Measurements from ENCODE around the gene CFLAR.
"Not testable (repeated sequence)": the region's sequence is repeated elsewhere in the genome, so short reads cannot be mapped to it uniquely, and the experiment has no call there.

The CFLAR gene

DNA sequence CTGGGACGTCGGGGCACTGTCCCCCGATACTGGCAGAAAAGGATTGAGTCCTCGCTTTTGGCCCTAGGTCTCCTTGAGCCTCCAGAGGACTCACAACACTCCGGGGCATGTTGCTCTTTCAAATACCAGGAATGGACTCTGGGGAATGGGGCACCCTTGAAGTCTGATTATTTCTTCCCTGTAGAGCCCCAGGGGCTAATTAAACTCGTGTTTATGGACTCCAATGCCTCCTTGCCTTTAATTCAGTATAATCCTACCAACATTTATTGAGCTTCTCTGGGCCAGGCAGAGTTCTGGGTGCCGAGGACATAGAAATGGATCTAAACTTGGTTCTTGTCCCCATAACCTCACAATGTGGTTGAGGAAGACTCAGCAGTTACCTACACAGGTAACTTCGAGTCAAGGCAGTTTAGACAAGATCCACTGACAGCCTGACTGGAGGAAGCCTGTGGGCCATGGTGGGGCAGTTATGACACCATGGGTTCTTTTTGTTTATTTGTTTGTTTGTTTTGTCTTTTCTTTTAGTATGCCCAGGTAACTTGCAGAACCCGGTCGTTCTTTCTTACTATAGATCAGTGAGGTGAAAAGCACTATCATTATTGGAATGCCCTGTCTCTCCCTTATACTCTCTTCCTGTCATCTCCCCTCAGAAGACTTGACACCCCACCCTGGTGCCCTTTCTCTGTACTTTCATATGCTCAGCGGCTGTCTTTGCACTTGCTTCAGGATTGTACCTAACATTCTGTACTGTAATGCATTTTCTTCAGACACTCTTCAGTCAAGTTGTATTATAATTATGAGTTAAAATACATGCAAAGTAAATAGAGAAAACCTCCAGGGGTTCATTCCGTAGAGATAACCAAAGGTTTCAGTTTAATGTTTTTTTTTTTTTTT, 3.2 kb downstream of the CFLAR start:
- FAIRE-seq = no peak

GRCh38 chr2:201122276-201122675, 6.3 kb downstream of the CFLAR start:
- FAIRE-seq = no peak

GRCh38 chr2:201126308-201127151, 10.6 kb downstream of the CFLAR start:
- no peak for FAIRE-seq

DNA sequence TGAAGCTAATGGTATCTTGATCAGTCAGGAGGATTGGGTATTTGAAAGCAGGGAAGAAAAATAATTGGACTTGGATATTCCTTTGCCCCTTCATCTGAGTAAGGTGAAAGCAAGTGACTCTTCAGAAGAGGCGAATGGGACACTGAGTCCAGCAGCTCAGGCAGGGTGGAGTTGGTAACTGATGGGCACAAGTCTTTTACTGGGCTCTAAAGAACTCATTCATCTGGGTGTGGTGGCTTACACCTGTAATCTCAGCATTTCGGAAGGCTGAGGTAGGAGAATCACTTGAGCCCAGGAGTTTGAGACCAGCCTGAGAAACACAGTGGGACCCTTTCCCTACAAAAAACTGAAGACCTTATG, 11.2 kb downstream of the CFLAR start:
- no peak for FAIRE-seq

DNA sequence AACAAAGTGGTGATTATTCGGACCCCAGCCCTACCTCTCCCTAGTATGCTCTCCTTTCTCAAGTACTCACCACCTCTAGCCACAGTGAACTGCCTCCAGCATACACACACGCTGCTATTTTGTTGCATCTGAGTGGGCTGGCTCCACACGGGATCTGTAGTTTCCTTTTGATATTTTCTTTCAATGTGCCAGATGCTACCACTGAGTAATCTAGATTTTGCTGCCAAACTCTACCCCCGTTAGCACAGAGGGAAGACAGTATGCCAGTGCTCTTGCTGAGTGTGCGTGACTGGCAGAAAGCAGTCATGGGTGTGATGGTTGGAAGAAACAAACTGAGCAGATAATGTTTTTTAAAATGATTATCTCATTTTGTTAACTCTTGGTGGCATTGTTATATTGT, 11.6 kb downstream of the CFLAR start:
- FAIRE-seq = no peak

- no peak for FAIRE-seq
Measured at GRCh38 chr2:201128033-201128432, 12.1 kb downstream of the CFLAR start.

DNA sequence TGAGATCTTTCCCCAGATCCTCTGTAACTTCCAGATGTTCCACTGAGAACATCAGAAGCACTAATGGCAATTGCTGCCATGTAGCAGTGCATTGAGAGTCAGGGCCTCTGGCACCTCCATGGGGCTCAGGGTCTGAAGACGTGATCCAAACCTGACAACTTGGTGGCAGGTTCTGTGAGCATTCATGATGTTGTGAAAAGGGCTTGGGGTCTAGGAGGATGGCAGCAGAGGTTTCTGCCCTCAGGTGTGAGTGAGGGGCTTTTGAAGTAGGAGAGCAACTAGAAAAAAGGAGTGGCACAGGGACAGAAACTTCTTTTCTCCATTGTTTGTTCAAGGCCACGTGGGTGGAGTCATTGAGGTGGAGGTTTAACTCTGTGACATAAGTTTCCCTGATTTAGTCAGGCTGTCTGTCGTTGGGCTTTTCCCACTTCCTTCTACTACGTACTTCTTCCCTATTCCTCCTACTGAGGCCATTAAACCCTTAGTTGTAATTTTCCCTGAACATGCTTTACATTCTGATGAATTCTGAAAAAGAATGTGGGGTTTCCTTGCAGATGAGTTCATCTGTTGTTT, 13.1 kb downstream of the CFLAR start:
- FAIRE-seq = no peak

GRCh38 chr2:201130524-201131186, 14.7 kb downstream of the CFLAR start:
- no peak for FAIRE-seq

GRCh38 chr2:201132518-201132917, 16.6 kb downstream of the CFLAR start:
- no peak for FAIRE-seq

DNA sequence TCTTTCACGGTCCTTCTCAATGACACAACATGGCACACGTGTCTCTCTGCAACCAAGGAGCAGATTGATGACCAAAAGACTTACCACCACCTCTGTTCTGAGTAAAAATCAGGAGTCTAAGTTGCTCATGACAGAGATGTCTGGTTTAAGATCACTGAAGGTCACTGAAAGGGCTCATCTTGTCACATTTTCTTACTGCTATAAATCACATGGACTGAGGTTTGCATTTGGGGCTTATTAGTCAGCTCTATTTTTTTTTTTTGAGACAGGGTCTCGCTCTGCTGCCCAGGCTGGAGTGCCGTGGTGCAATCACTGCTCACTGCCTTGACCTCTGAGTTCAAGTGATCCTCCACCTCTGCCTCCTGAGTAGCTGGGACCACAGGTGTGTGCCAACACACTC, 19.4 kb downstream of the CFLAR start:
- FAIRE-seq = no peak

DNA sequence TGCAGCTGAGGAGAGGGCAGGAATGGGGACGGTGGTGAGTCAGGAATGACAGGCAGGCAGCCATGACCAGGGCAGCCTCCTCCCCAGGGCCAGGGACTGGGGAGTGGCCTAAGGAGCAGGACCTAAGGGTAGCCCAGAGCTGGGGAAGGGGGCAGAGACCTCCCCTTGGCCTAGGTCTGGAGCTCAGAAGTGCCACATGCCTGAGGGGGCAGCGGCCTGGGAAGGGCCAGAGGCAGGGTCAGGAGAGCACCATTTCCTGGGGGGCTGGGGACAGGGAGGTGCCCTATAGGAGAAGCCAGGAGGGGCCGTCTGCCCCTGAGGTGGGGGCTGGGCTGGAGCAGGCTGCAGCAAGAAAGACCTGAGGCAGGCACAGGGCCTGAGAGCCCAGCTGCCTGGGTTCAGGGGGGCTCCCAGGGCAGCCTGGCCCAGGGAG, 20.9 kb downstream of the CFLAR start:
- FAIRE-seq = no peak

DNA sequence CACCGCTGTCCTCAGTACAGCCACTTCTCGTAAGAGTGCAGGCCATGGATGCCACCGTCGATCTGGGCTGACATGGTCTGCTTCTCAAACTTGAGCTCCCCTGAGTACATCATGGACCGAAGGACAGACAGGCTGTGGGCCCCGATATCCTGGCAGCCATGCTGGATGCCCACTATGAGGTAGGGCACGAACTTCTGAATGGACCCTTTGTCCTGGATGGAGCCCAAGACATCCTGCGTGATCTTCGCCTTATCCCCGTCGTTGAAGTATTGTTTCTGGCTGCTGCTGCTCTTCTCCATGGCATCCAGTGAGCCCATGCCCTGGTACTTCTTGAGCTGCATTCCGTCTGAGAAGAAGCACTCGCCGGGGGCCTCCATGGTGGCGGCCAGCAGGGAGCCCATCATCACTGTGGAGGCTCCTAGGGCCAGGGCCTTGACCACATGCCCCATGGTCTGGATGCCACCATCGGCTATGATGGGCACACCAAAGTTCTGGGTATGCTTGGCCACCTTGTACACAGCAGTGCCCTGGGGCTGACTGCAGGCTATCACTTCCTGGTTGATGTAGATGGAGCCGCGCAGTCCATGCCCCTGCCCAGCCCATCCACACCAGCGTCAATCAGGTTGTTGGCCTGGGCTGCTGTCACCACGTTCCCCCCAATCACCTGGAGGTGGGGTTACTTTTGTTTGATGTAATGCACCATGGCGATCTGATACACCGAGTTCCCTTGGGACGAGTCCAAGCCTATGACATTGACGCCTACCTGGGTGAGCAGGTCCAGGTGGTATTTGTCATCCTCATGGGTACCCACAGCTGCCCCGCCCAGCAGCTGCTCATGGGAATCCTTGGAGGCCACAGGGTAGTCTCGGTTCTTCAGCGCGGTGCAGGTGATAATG, 21.8 kb downstream of the CFLAR start:
- no peak for FAIRE-seq

- no peak for FAIRE-seq
Measured at GRCh38 chr2:201138401-201138970, 22.5 kb downstream of the CFLAR start.

- FAIRE-seq = not testable (repeated sequence)
Measured at GRCh38 chr2:201138986-201139781, 23.2 kb downstream of the CFLAR start.

- no peak for FAIRE-seq
Measured at GRCh38 chr2:201139836-201140604, 24.1 kb downstream of the CFLAR start.

GRCh38 chr2:201144101-201145051, 28.4 kb downstream of the CFLAR start:
- FAIRE-seq = no peak

- no peak for FAIRE-seq
Measured at GRCh38 chr2:201148434-201148990, 32.5 kb downstream of the CFLAR start.

Data from endometrium (tissue), 2 donors.